ENCODE data around the gene STIM1.

Gene STIM1

GRCh38 chr11:3866836-3867208 is 11.4 kb downstream of the STIM1 start:
- no peak overlapping the region for H3K9ac ChIP-seq (ENCODE audit: low read depth, low read length)
- H3K36me3 ChIP-seq (ENCODE audit: insufficient read depth, low read length), result no peaks in the 10 kb centered on the region
- peaks cover 95% of the 10 kb centered on the region for H3K79me2 ChIP-seq (ENCODE audit: insufficient read depth, low read length)
- TF ChIP-seq EZH2 (IDR thresholded peaks at IDR 0.05; ENCODE audit: borderline replicate concordance, low read depth, low read length, severe bottlenecking) (no peak), CTCF (IDR thresholded peaks at IDR 0.05; ENCODE audit: borderline replicate concordance, extremely low read depth, low read length, poor library complexity, severe bottlenecking) (no peak)
- ATAC-seq (ENCODE audit: insufficient read depth, low read depth) (no peak), DNase-seq (no peak)
- no peak overlapping the region for H3K4me3 ChIP-seq (ENCODE audit: low read depth in 1 of 2, low read length in 2 of 2)
- H2AFZ ChIP-seq (ENCODE audit: low read depth, low read length), result no peak overlapping the region
- peaks cover 42% of the 10 kb centered on the region for H4K20me1 ChIP-seq (ENCODE audit: insufficient read depth, low read length)
- peaks cover 19% of the 10 kb centered on the region for H3K4me1 ChIP-seq (ENCODE audit: insufficient read depth, low read length)
- H3K27me3 ChIP-seq (ENCODE audit: insufficient read depth, low read length, poor library complexity), result no peaks in the 10 kb centered on the region
- H3K9me3 ChIP-seq (ENCODE audit: insufficient read depth, low read length, severe bottlenecking), result no peaks in the 10 kb centered on the region
- no peak overlapping the region for H3K27ac ChIP-seq (ENCODE audit: low read length)
- H3K4me2 ChIP-seq (ENCODE audit: insufficient read depth, low read length), result no peak overlapping the region

- peaks cover 13% of the 10 kb centered on the region for H3K4me1 ChIP-seq (ENCODE audit: insufficient read depth, low read length)
- H3K27me3 ChIP-seq (ENCODE audit: insufficient read depth, low read length, poor library complexity), result no peaks in the 10 kb centered on the region
- no peak for DNase-seq
- H3K4me2 ChIP-seq (ENCODE audit: insufficient read depth, low read length), result no peak overlapping the region
- no peak overlapping the region for H2AFZ ChIP-seq (ENCODE audit: low read depth, low read length)
- no peaks in the 10 kb centered on the region for H3K9me3 ChIP-seq (ENCODE audit: insufficient read depth, low read length, severe bottlenecking)
- ATAC-seq (ENCODE audit: insufficient read depth, low read depth), result no peak
- no peak overlapping the region for H3K9ac ChIP-seq (ENCODE audit: low read depth, low read length)
- H3K27ac ChIP-seq (ENCODE audit: low read length), result no peak overlapping the region
- TF ChIP-seq EZH2 (IDR thresholded peaks at IDR 0.05; ENCODE audit: borderline replicate concordance, low read depth, low read length, severe bottlenecking), result no peak
- TF ChIP-seq CTCF (IDR thresholded peaks at IDR 0.05; ENCODE audit: borderline replicate concordance, extremely low read depth, low read length, poor library complexity, severe bottlenecking), result no peak
- peaks cover 38% of the 10 kb centered on the region for H4K20me1 ChIP-seq (ENCODE audit: insufficient read depth, low read length)
- H3K4me3 ChIP-seq (ENCODE audit: low read depth in 1 of 2, low read length in 2 of 2), result no peak overlapping the region
- no peaks in the 10 kb centered on the region for H3K36me3 ChIP-seq (ENCODE audit: insufficient read depth, low read length)
- H3K79me2 ChIP-seq (ENCODE audit: insufficient read depth, low read length), result peaks cover 95% of the 10 kb centered on the region
These were observed 12.0 kb downstream of the STIM1 start for GRCh38 chr11:3867209-3868091.

- peaks cover 90% of the 10 kb centered on the region for H3K79me2 ChIP-seq (ENCODE audit: insufficient read depth, low read length)
These were observed 18.4 kb downstream of the STIM1 start for GRCh38 chr11:3873712-3874349.

More at GRCh38 chr11:3873712-3874349, 18.4 kb downstream of the STIM1 start:
- H3K4me2 ChIP-seq (ENCODE audit: insufficient read depth, low read length), result no peak overlapping the region
- no peak overlapping the region for H3K9ac ChIP-seq (ENCODE audit: low read depth, low read length)
- 0 out of 2 replicates have a peak, but pooled peaks cover 2% of the 10 kb centered on the region for H3K36me3 ChIP-seq (ENCODE audit: insufficient read depth, low read length)
- no peak overlapping the region for H3K4me3 ChIP-seq (ENCODE audit: low read depth in 1 of 2, low read length in 2 of 2)
- H3K27me3 ChIP-seq (ENCODE audit: insufficient read depth, low read length, poor library complexity), result no peaks in the 10 kb centered on the region
- no peak overlapping the region for H3K27ac ChIP-seq (ENCODE audit: low read length)
- DNase-seq (no peak), ATAC-seq (ENCODE audit: insufficient read depth, low read depth) (no peak)
- no peak overlapping the region for H2AFZ ChIP-seq (ENCODE audit: low read depth, low read length)
- no peaks in the 10 kb centered on the region for H3K9me3 ChIP-seq (ENCODE audit: insufficient read depth, low read length, severe bottlenecking)
- no peaks in the 10 kb centered on the region for H3K4me1 ChIP-seq (ENCODE audit: insufficient read depth, low read length)
- peaks cover 38% of the 10 kb centered on the region for H4K20me1 ChIP-seq (ENCODE audit: insufficient read depth, low read length)
- TF ChIP-seq CTCF (IDR thresholded peaks at IDR 0.05; ENCODE audit: borderline replicate concordance, extremely low read depth, low read length, poor library complexity, severe bottlenecking), result no peak
- no peak for TF ChIP-seq EZH2 (IDR thresholded peaks at IDR 0.05; ENCODE audit: borderline replicate concordance, low read depth, low read length, severe bottlenecking)

All from DND-41 (cell line).